Kidney (tissue), 11 donors: ENCODE data around the gene NPIPB12. TPM values are rescaled to one million over a fixed set of nuclear protein-coding genes. Genes with fewer than 3 reads are reported as not detected.
"Not testable (repeated sequence)": the region's sequence is repeated elsewhere in the genome, so short reads cannot be mapped to it uniquely, and the experiment has no call there.

Experiments used
- DNase-seq, 5 donors: peaks; one replicate each; pipeline ENCODE4 v3.0.0-alpha.2; 2013 to 2020
- FAIRE-seq: peaks from 2 replicates; lab custom pipeline; 2012; peaks lifted over from hg19 to GRCh38; lab: Jason Lieb, UNC
- H3K27ac ChIP-seq, 2 donors: one replicate each; pipeline ENCODE4 v1.7.0; 2013; ENCODE audit warnings: low read depth in 2 of 2, low read length in 2 of 2, inconsistent platforms in 1 of 2
- H3K27me3 ChIP-seq: one replicate; pipeline ENCODE4 v1.7.1; 2013; ENCODE audit warnings: low read length, inconsistent platforms; ENCODE audit not compliant: control insufficient read depth, insufficient read depth
- H3K36me3 ChIP-seq, 3 donors: one replicate each; pipeline versions ENCODE4 v1.7.0 to v1.7.1; 2013; ENCODE audit warnings: low read length in 3 of 3, control low read depth in 1 of 3, inconsistent platforms in 1 of 3; ENCODE audit not compliant: insufficient read depth in 3 of 3, control insufficient read depth in 2 of 3
- H3K4me1 ChIP-seq, 3 donors: one replicate each; pipeline versions ENCODE4 v1.7.0 to v1.7.1; 2013; ENCODE audit warnings: low read length in 3 of 3, inconsistent platforms in 1 of 3, low read depth in 1 of 3; ENCODE audit not compliant: control insufficient read depth in 2 of 3, insufficient read depth in 2 of 3
- H3K4me3 ChIP-seq, 3 donors: one replicate each; pipeline versions ENCODE4 v1.7.0 to v1.8.1; 2013; ENCODE audit warnings: low read length in 3 of 3, control low read depth in 1 of 3, inconsistent platforms in 1 of 3
- H3K9ac ChIP-seq, 3 donors: one replicate each; pipeline versions ENCODE4 v1.7.0 to v1.7.1; 2013; ENCODE audit warnings: low read length in 3 of 3, control low read depth in 1 of 3, inconsistent platforms in 1 of 3
- H3K9me3 ChIP-seq, 3 donors: one replicate each; pipeline versions ENCODE4 v1.7.0 to v1.7.1; 2013; ENCODE audit warnings: low read length in 3 of 3, control low read depth in 1 of 3, inconsistent platforms in 1 of 3; ENCODE audit not compliant: control insufficient read depth in 2 of 3, insufficient read depth in 1 of 3
- intact Hi-C: fragments of 100-400 bp; cut with DNase I; formaldehyde crosslinking; loops from one replicate; pipeline ENCODE4 v1.11.1; 2022
- polyA plus RNA-seq: library from polyadenylated mRNA; stranded (reverse); fragments of 350-450 nt; fragmentation: Illumina TruSeq; extraction: RNeasy Lipid Tissue Mini Kit (QIAGEN cat#74804); gene quantifications from one replicate; pipeline ENCODE4 v1.2.3, GENCODE V29; 2014; ENCODE audit warnings: low read depth, low replicate concordance; ENCODE audit not compliant: insufficient read depth
- total RNA-seq: library from RNA; stranded (reverse); fragmentation: NEBNext Ultra II Directional; extraction: Animal tissue kit (Norgen Biotek cat#: 25700); gene quantifications from one replicate; pipeline ENCODE4 v1.2.1, GENCODE V29; 2021
- donor health status: control.
- donor health status: control.
- donor health status: DM: yes; HTN: yes; CAD: no.
- donor health status: Normal renal cell carcinoma (clear cell type).

NPIPB12 gene
- total and polyA plus RNA-seq, 2 donors from 2014 or later: 10.6 to 68.1 TPM

- intact Hi-C loops, FAIRE-seq, DNase-seq, H3K4me3 ChIP-seq, H3K4me1 ChIP-seq, H3K9ac ChIP-seq, H3K9me3 ChIP-seq, H3K36me3 ChIP-seq, H3K27ac ChIP-seq, H3K27me3 ChIP-seq: not testable (repeated sequence)
These were observed 40.0 kb downstream of the NPIPB12 start for GRCh38 chr16:29465985-29466824.

DNA sequence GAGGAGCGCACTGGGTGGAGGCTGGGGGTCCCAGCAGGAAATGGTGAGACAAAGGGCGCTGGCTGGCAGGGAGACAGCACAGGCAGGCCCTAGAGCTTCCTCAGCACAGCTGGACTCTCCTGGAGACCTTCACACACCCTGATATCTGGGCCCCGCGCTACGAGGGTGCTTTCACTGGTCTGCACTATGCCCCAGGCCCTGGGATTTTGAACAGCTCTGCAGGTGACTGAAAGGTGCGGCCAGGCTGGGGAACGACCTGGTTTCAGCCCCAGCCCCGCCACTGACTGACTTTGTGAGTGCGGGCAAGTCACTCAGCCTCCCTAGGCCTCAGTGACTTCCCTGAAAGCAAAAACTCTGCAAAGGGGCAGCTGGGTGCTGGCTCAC lies 45.6 kb downstream of the NPIPB12 start:
- H3K27me3 ChIP-seq, H3K9me3 ChIP-seq, H3K27ac ChIP-seq, DNase-seq, H3K4me3 ChIP-seq, H3K4me1 ChIP-seq, H3K36me3 ChIP-seq, intact Hi-C loops, FAIRE-seq, H3K9ac ChIP-seq: not testable (repeated sequence)

DNA sequence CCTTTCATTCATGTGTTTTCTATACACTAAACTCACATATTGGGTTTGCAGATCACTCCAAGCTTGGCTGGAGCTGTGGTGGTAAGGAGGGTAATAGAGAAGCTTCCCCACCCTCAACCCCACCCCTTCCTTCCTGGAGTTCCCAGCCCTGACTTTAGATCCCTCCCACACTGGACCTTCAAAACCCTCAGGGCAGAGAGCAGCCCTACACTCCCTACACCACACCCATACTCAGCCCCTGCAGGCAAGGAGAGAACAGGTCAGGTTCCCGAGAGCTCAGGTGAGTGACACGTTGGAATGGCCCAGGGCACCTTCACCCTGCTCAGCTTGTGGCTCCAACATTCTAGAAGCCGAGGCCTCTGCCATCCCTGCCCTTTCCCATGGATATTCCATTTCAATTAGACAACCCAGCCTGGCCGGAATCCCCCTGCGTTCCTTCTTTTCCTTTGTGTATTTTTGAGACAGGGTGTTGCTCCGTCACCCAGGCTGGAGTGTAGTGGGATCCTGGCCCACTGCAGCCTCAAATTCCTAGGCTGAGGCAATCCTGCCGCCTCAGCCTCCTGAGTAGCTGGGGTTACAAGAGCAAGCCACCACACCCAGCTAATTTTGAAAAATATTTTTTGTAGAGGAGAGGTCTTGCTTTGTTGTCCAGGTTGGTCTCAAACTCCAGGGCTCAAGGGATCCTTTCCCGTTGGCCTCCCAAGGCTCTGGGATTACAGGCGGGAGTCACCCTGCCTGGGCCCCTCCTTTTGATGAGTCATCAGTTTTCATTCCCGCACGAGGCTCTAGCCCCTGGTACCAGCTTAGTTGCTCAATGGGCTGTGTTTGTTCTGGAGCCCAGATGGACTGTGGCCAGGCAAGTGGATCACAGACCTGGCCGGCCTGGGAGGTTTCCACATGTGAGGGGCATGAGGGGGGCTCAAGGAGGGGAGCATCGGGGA lies 46.2 kb downstream of the NPIPB12 start, which contains the start of gene SULT1A4:
Gene SULT1A4, plus strand, starts transcription at position 208 of the 941 bp plus-strand sequence. CDS start 1,473 bp downstream, outside the sequence.
- H3K4me1 ChIP-seq, H3K9ac ChIP-seq, FAIRE-seq, intact Hi-C loops, H3K4me3 ChIP-seq, H3K27ac ChIP-seq, H3K36me3 ChIP-seq, DNase-seq, H3K9me3 ChIP-seq, H3K27me3 ChIP-seq: not testable (repeated sequence)

- H3K4me1 ChIP-seq, H3K4me3 ChIP-seq, FAIRE-seq, H3K27me3 ChIP-seq, intact Hi-C loops, H3K36me3 ChIP-seq, H3K9ac ChIP-seq, H3K9me3 ChIP-seq, H3K27ac ChIP-seq: not testable (repeated sequence)
- DNase-seq: peak in 1 of 5 donors; percentile 34
These were observed 48.5 kb downstream of the NPIPB12 start for GRCh38 chr16:29457660-29458059.

DNA sequence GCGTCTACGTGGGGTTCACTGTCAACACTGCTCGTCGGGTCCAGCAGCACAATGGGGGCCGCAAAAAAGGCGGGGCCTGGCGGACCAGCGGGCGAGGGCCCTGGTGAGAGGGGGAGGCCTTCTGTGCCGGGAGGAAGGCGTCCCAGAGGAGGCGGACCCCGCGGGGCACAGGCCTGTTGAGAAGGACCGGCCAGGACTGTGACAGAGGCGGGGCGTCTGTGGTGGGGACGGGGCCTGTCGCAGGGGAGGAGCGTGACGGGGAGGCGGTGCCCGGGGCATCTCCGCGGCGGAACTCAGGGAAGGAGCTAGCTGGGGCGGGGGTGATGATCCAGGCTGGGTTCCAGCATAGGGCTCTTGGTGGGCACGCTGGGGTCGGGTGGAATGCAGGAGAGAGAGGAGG lies 51.4 kb downstream of the NPIPB12 start:
- H3K27me3 ChIP-seq, H3K4me3 ChIP-seq, H3K36me3 ChIP-seq, H3K9ac ChIP-seq, intact Hi-C loops, H3K4me1 ChIP-seq, FAIRE-seq, DNase-seq, H3K27ac ChIP-seq, H3K9me3 ChIP-seq: not testable (repeated sequence)

DNA sequence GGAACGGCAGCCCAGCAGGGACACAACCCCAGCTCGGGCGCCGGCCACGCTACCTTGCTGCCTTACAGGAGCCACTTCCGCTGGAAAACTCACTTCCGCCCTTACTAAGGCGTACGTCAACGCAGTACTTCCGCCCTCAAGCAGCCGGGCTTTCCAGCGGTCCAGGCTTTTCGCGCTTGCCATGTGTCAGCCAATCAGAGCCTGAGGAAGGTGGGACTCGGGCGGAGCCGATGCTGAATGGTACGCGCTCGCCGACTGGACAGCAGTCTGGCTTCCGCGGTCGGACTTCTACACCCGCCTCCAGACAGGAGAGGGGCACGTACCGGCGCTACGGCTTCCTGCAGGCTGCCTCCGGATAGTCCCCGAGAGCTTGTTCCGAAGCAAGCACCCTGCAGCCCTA lies 51.9 kb downstream of the NPIPB12 start, which contains the start of the genes BOLA2 and SLX1B:
Gene BOLA2, minus strand, starts transcription at position 83 of the 400 bp plus-strand sequence. CDS start 98 bp downstream, outside the sequence.
Gene SLX1B, plus strand, starts transcription at position 265 of the 400 bp plus-strand sequence.
- not testable (repeated sequence) for H3K36me3 ChIP-seq

GRCh38 chr16:29453754-29454153 lies 52.5 kb downstream of the NPIPB12 start:
- FAIRE-seq, H3K36me3 ChIP-seq, DNase-seq, H3K27ac ChIP-seq, H3K4me3 ChIP-seq, H3K4me1 ChIP-seq, H3K9ac ChIP-seq, H3K27me3 ChIP-seq, intact Hi-C loops, H3K9me3 ChIP-seq: not testable (repeated sequence)

More for the DNA sequence above, 51.9 kb downstream of the NPIPB12 start, which contains the start of the genes BOLA2 and SLX1B:
- H3K9me3 ChIP-seq, H3K9ac ChIP-seq, H3K27ac ChIP-seq, intact Hi-C loops, DNase-seq, H3K27me3 ChIP-seq, H3K4me1 ChIP-seq, H3K4me3 ChIP-seq: not testable (repeated sequence)
- peak; percentile 98 for FAIRE-seq
